HCT116 (cell line): ENCODE measurements around the gene CA4.

Experiments used
- CTCF ChIP-seq, 3 experiments: fragments of 200-600 bp in 1 of 3; sonication (generic) in 1 of 3; IDR thresholded peaks in 2 of 3; conservative IDR thresholded peaks in 1 of 3; 2 replicates each; pipeline ENCODE4 v1.5.1; 2012 to 2017; ENCODE audit warnings: low read depth in 2 of 3, low read length in 2 of 3, antibody characterized with exemption in 1 of 3, borderline replicate concordance in 1 of 3, control low read depth in 1 of 3, mild to moderate bottlenecking in 1 of 3, mixed read lengths in 1 of 3, mixed run types in 1 of 3, moderate library complexity in 1 of 3; ENCODE audit not compliant: insufficient read depth in 1 of 3
- EGR1 ChIP-seq: IDR thresholded peaks from 2 replicates; pipeline ENCODE4 v1.6.1; 2012; ENCODE audit warnings: low read depth
- EZH2 ChIP-seq: fragments of 200-600 bp; sonication (generic); IDR thresholded peaks from 2 replicates; pipeline ENCODE4 v1.6.1; 2017; ENCODE audit warnings: antibody characterized with exemption, mixed run types
- MAX ChIP-seq: IDR thresholded peaks from 2 replicates; pipeline ENCODE4 v1.6.1; 2012
- POLR2A ChIP-seq: IDR thresholded peaks from 2 replicates; pipeline ENCODE4 v1.7.0; 2011; ENCODE audit warnings: borderline replicate concordance; ENCODE audit not compliant: insufficient read depth, insufficient read length; ENCODE audit errors: extremely low read depth
- POLR2AphosphoS5 ChIP-seq: IDR thresholded peaks from 2 replicates; pipeline ENCODE4 v1.6.1; 2011; ENCODE audit warnings: mild to moderate bottlenecking, low read depth, low read length, moderate library complexity
- REST ChIP-seq: IDR thresholded peaks from 2 replicates; pipeline ENCODE4 v1.6.1; 2012; ENCODE audit warnings: low read depth
- TCF7L2 ChIP-seq: IDR thresholded peaks from 2 replicates; pipeline ENCODE4 v1.7.0; 2011; ENCODE audit warnings: borderline replicate concordance, inconsistent platforms; ENCODE audit not compliant: insufficient read depth, insufficient read length; ENCODE audit errors: extremely low read depth
- ZFX ChIP-seq: fragments of 450-650 bp; IDR thresholded peaks from 2 replicates; pipeline ENCODE4 v1.6.1; 2017

- no peak for TF ChIP-seq POLR2AphosphoS5
- no peak for TF ChIP-seq CTCF (IDR thresholded peaks at IDR 0.05 in 2 of 3, conservative IDR thresholded peaks at IDR 0.05 in 1 of 3; ENCODE audit: borderline replicate concordance in 1 of 3, insufficient read depth in 1 of 3, low read depth in 2 of 3, low read length in 2 of 3)
- no peak for TF ChIP-seq POLR2A
- no peak for TF ChIP-seq ZFX
- no peak for TF ChIP-seq EGR1
- TF ChIP-seq REST = no peak
- no peak for TF ChIP-seq EZH2
- no peak for TF ChIP-seq TCF7L2
- no peak for TF ChIP-seq MAX
These were observed 7.8 kb downstream of the CA4 start for GRCh38 chr17:60157487-60158040.
